Measurements from ENCODE around the gene VDR. TPM values are rescaled to one million over a fixed set of nuclear protein-coding genes. Genes with fewer than 3 reads are reported as not detected.

Gene VDR
- total RNA-seq, 3 donors from 2014 or later (not counting 1 experiment from before 2014, with no cell fraction given) = 1.1 to 2.5 (median 1.6) TPM

GRCh38 chr12:47808050-47808449 lies 96.7 kb downstream of the VDR start:
- Mint-ChIP-seq H3K27ac (peak overlapping the region; percentile 91 to 92), H3K36me3 (no peaks in the 10 kb centered on the region), H3K4me1 (peaks cover 88 to 95% of the 10 kb centered on the region in 2 donors), H3K9me3 (no peaks in the 10 kb centered on the region), H3K4me3 (peak overlapping the region; percentile 78), H3K27me3 (ENCODE audit: low read depth in 2 of 2) (no peaks in the 10 kb centered on the region)
- intact Hi-C loops (cut with micrococcal nuclease) = no loop called here
- peak; percentile 73 to 85 for DNase-seq
- Histone ChIP-seq H3K9me3 (ENCODE audit: control insufficient read depth, insufficient read depth, low read length) (no peaks in the 10 kb centered on the region), H3K4me1 (ENCODE audit: control insufficient read depth, insufficient read depth, low read length) (peaks cover 97% of the 10 kb centered on the region), H3K27me3 (ENCODE audit: control insufficient read depth, insufficient read depth, low read length) (no peaks in the 10 kb centered on the region), H3K36me3 (ENCODE audit: control insufficient read depth, insufficient read depth, low read length) (peaks cover 6% of the 10 kb centered on the region), H3K4me3 (ENCODE audit: low read length) (peak overlapping the region; percentile 3), H3K27ac (ENCODE audit: low read length) (peak overlapping the region; percentile 87)
- no peak for TF ChIP-seq CTCF (IDR thresholded peaks at IDR 0.05)
- 0% methylated on average over 9 of the region's 9 CpGs for WGBS (ENCODE audit: insufficient coverage)
- peak; percentile 50 to 65 (median 64) for ATAC-seq

DNA sequence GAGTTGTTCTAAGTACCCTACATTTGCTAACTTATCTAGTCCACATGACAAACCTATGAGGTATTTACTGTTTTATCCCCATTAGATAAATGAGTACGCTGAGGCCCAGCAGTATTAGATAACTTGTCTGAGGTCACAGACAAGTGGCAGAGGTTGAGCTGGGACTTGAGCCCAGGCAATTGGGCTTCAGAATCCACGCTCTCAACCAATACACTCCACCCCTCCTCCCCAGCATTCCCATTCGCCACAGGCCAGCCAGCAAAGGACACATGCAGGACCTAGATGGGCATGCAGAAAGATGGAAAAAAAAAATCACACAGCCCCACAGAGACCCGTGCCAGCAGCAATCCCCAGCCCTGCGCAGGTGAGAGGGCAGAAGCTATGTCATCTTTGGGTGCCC lies 97.5 kb downstream of the VDR start:
- TF ChIP-seq CTCF (IDR thresholded peaks at IDR 0.05) = no peak
- peak overlapping the region; percentile 87 for H3K27ac ChIP-seq (ENCODE audit: low read length)
- intact Hi-C loops (cut with micrococcal nuclease) = no loop called here
- H3K36me3 ChIP-seq (ENCODE audit: control insufficient read depth, insufficient read depth, low read length) = peaks cover 6% of the 10 kb centered on the region
- H3K9me3 ChIP-seq (ENCODE audit: control insufficient read depth, insufficient read depth, low read length) = no peaks in the 10 kb centered on the region
- DNase-seq (no peak), ATAC-seq (no peak)
- H3K4me1 Mint-ChIP-seq = peaks cover 89 to 95% of the 10 kb centered on the region in 2 donors
- H3K27ac Mint-ChIP-seq = peak overlapping the region; percentile 91 to 92
- WGBS (ENCODE audit: insufficient coverage) = 74% methylated on average over 5 of the region's 5 CpGs
- H3K4me1 ChIP-seq (ENCODE audit: control insufficient read depth, insufficient read depth, low read length) = peaks cover 99% of the 10 kb centered on the region
- no peak overlapping the region for H3K4me3 ChIP-seq (ENCODE audit: low read length)
- H3K27me3 Mint-ChIP-seq (ENCODE audit: low read depth in 2 of 2) = no peaks in the 10 kb centered on the region
- H3K27me3 ChIP-seq (ENCODE audit: control insufficient read depth, insufficient read depth, low read length) = no peaks in the 10 kb centered on the region
- H3K9me3 Mint-ChIP-seq = no peaks in the 10 kb centered on the region
- H3K4me3 Mint-ChIP-seq = peak overlapping the region; percentile 78
- H3K36me3 Mint-ChIP-seq = no peaks in the 10 kb centered on the region

DNA sequence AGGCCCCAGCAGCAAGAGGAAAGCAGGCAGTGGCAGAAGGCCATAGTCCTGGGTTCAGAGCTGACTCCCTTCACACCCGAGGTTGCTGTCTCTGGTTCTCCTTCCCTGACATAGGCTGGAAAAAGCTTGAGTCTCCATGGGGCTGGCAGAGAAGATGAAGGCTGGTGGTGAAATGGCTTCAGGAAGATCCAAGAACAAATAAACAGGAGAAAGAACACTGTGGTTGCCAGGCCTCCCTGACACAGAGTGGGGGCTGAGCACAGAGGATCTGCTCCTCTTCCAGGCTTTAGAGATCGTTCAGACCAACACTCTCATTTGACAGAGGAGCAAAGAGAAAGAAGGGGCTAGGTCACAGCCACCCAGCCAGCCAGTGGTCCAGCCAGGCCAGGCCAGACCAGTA lies 99.4 kb downstream of the VDR start:
- Mint-ChIP-seq H3K4me1 (peaks cover 90 to 93% of the 10 kb centered on the region in 2 donors), H3K27me3 (ENCODE audit: low read depth in 2 of 2) (no peaks in the 10 kb centered on the region), H3K27ac (peak overlapping the region; percentile 91 to 92), H3K4me3 (peak overlapping the region; percentile 35), H3K36me3 (no peaks in the 10 kb centered on the region), H3K9me3 (no peaks in the 10 kb centered on the region)
- intact Hi-C loops (cut with micrococcal nuclease) = no loop called here
- Histone ChIP-seq H3K9me3 (ENCODE audit: control insufficient read depth, insufficient read depth, low read length) (no peaks in the 10 kb centered on the region), H3K4me3 (ENCODE audit: low read length) (no peak overlapping the region), H3K4me1 (ENCODE audit: control insufficient read depth, insufficient read depth, low read length) (peaks cover 97% of the 10 kb centered on the region), H3K36me3 (ENCODE audit: control insufficient read depth, insufficient read depth, low read length) (peaks cover 12% of the 10 kb centered on the region), H3K27ac (ENCODE audit: low read length) (peak overlapping the region; percentile 4), H3K27me3 (ENCODE audit: control insufficient read depth, insufficient read depth, low read length) (no peaks in the 10 kb centered on the region)
- DNase-seq (no peak), ATAC-seq (no peak)
- TF ChIP-seq CTCF (IDR thresholded peaks at IDR 0.05) = no peak
- WGBS (ENCODE audit: insufficient coverage) = 77% methylated on average over 2 of the region's 2 CpGs

DNA sequence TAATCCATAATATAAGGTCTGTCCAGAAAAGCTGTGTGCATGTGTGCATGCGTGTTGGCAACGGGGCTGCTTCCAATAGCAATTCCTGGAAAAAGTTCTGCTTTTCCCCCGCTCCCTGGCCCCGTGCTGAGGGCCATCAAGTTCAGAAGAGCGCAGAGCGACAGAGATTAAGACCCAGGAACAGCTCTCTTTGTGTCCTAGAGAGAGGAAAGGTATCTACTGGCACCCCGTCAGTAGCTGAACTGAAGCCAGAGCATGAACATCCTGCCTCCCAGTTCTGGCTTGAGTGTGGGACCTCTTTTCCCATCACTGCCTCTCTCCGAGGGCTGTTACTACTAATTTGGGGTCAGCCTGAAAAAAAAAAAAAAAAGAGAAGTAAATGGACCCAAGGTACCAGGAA lies 100.6 kb downstream of the VDR start:
- ATAC-seq (no peak), DNase-seq (no peak)
- Mint-ChIP-seq H3K4me3 (no peak overlapping the region), H3K9me3 (no peaks in the 10 kb centered on the region), H3K27ac (peak overlapping the region; percentile 91 to 92), H3K4me1 (peaks cover 83 to 92% of the 10 kb centered on the region in 2 donors), H3K36me3 (no peaks in the 10 kb centered on the region), H3K27me3 (ENCODE audit: low read depth in 2 of 2) (no peaks in the 10 kb centered on the region)
- Histone ChIP-seq H3K27ac (ENCODE audit: low read length) (no peak overlapping the region), H3K27me3 (ENCODE audit: control insufficient read depth, insufficient read depth, low read length) (no peaks in the 10 kb centered on the region), H3K4me1 (ENCODE audit: control insufficient read depth, insufficient read depth, low read length) (peaks cover 97% of the 10 kb centered on the region), H3K4me3 (ENCODE audit: low read length) (no peak overlapping the region), H3K36me3 (ENCODE audit: control insufficient read depth, insufficient read depth, low read length) (peaks cover 12% of the 10 kb centered on the region), H3K9me3 (ENCODE audit: control insufficient read depth, insufficient read depth, low read length) (no peaks in the 10 kb centered on the region)
- intact Hi-C loops (cut with micrococcal nuclease) = no loop called here
- 86% methylated on average over 8 of the region's 8 CpGs for WGBS (ENCODE audit: insufficient coverage)
- TF ChIP-seq CTCF (IDR thresholded peaks at IDR 0.05) = no peak

Measured in natural killer cell (primary cell).